Fibroblast of lung (primary cell): ENCODE results near the gene ZNF805. TPM values are rescaled to one million over a fixed set of nuclear protein-coding genes. Genes with fewer than 3 reads are reported as not detected.
"Not testable (repeated sequence)": the region's sequence is repeated elsewhere in the genome, so short reads cannot be mapped to it uniquely, and the experiment has no call there.

ENCODE experiments used
- DNase-seq, 2 donors: peaks; one replicate each; pipeline versions ENCODE4 v3.0.0 to v3.0.0-alpha.2; 2010; ENCODE audit warnings: low read depth in 2 of 2
- H2AFZ ChIP-seq: 2 replicates; pipeline ENCODE4 v1.5.1; 2012; ENCODE audit warnings: low read length, control low read depth, inconsistent platforms
- H3K27ac ChIP-seq: 2 replicates; pipeline ENCODE4 v1.5.1; 2011; ENCODE audit warnings: low read length, control low read depth; ENCODE audit not compliant: insufficient read depth
- H3K27me3 ChIP-seq: 2 replicates; pipeline ENCODE4 v1.5.1; 2011; ENCODE audit warnings: mild to moderate bottlenecking, low read length; ENCODE audit not compliant: control insufficient read depth, insufficient read depth
- H3K36me3 ChIP-seq: 2 replicates; pipeline ENCODE4 v1.5.1; 2011; ENCODE audit warnings: low read length; ENCODE audit not compliant: control insufficient read depth, insufficient read depth
- H3K4me1 ChIP-seq: 2 replicates; pipeline ENCODE4 v1.5.1; 2011; ENCODE audit warnings: low read length; ENCODE audit not compliant: control insufficient read depth, insufficient read depth; ENCODE audit errors: extremely low read depth
- H3K4me2 ChIP-seq: 2 replicates; pipeline ENCODE4 v1.5.1; 2011; ENCODE audit warnings: low read length, control low read depth; ENCODE audit not compliant: insufficient read depth; ENCODE audit errors: extremely low read depth
- H3K4me3 ChIP-seq, 4 experiments: fragments of 200-600 bp in 1 of 4; sonication (generic) in 1 of 4; replicated peaks in 1 of 4; 2 replicates each; pipeline ENCODE4 v1.5.1; 2011 to 2016; ENCODE audit warnings: low read length in 4 of 4, low read depth in 3 of 4, mild to moderate bottlenecking in 3 of 4, control low read depth in 2 of 4, inconsistent platforms in 1 of 4, mixed read lengths in 1 of 4; ENCODE audit not compliant: insufficient read depth in 1 of 4; ENCODE audit errors: control extremely low read depth in 1 of 4
- H3K79me2 ChIP-seq: 2 replicates; pipeline ENCODE4 v1.5.1; 2012; ENCODE audit warnings: mild to moderate bottlenecking, low read length, inconsistent platforms; ENCODE audit not compliant: control insufficient read depth, insufficient read depth
- H3K9ac ChIP-seq: 2 replicates; pipeline ENCODE4 v1.5.1; 2011; ENCODE audit warnings: mild to moderate bottlenecking, low read length, control low read depth; ENCODE audit not compliant: insufficient read depth
- H3K9me3 ChIP-seq: 2 replicates; pipeline ENCODE4 v1.5.1; 2012; ENCODE audit warnings: low read depth, low read length; ENCODE audit not compliant: control insufficient read depth, insufficient read depth
- H4K20me1 ChIP-seq: 2 replicates; pipeline ENCODE4 v1.5.1; 2011; ENCODE audit warnings: low read length; ENCODE audit not compliant: control insufficient read depth, insufficient read depth; ENCODE audit errors: extremely low read depth
- EZH2 ChIP-seq: IDR thresholded peaks from 2 replicates; pipeline ENCODE4 v1.5.1; 2012; ENCODE audit warnings: low read length, control low read depth, mild to moderate bottlenecking; ENCODE audit errors: missing control alignments
- polyA plus RNA-seq, 2 donors: library from polyadenylated mRNA; depleted of rRNA in 1 of 2; stranded (reverse) in 1 of 2; unstranded in 1 of 2; fragments of >200 nt; gene quantifications; 2 replicates each; pipeline ENCODE4 v1.2.1, GENCODE V29; 2011 to 2012; ENCODE audit warnings: missing spikeins in 1 of 2
- total RNA-seq: library from RNA; depleted of rRNA; stranded (reverse); fragments of >200 nt; gene quantifications from 2 replicates; pipeline ENCODE4 v1.2.1, GENCODE V29; 2014
- TF ChIP-seq, protein P1 (sequence below), 2 donors: IDR thresholded peaks in 1 of 2; conservative IDR thresholded peaks in 1 of 2; 1 replicate in 1 of 2; 2 replicates in 1 of 2; pipeline ENCODE4 v1.5.1; 2011 to 2012; ENCODE audit warnings: low read length in 2 of 2, control low read depth in 1 of 2, inconsistent platforms in 1 of 2, low read depth in 1 of 2, mild to moderate bottlenecking in 1 of 2

The ZNF805 gene
- total and polyA plus RNA-seq, 2 donors (not counting 1 experiment from before 2014, with no cell fraction given) = 8.1 to 40.6 TPM

DNA sequence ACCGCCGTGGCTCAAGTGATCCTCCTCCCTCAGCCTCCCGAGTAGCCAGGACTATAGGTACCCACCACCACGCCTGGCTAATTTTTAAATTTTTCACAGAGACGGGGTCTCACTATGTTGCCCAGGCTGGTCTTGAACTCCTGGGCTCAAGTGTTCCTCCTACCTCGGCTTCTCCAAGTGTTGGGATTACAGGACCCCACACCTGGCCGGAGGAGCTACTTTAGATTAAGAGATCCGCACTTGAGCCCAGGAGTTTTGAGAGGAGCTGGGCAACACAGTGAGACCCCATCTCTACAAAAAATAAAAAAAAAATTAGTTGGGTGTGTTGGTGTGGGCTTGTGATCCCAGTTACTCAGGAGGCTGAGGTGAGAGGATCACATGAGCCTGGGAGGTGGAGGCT is 30.8 kb downstream of the ZNF805 start:
- Histone ChIP-seq H3K9me3 (no peaks in the 10 kb centered on the region), H3K4me2 (no peak overlapping the region), H3K79me2 (no peaks in the 10 kb centered on the region), H2AFZ (no peak overlapping the region), H3K36me3 (no peaks in the 10 kb centered on the region), H3K4me3 (no peak overlapping the region), H4K20me1 (no peaks in the 10 kb centered on the region), H3K4me1 (peaks cover 5% of the 10 kb centered on the region), H3K27ac (no peak overlapping the region), H3K9ac (no peak overlapping the region), H3K27me3 (no peaks in the 10 kb centered on the region)
- no peak for DNase-seq
- no peak for TF ChIP-seq EZH2
- TF ChIP-seq, protein P1, sequence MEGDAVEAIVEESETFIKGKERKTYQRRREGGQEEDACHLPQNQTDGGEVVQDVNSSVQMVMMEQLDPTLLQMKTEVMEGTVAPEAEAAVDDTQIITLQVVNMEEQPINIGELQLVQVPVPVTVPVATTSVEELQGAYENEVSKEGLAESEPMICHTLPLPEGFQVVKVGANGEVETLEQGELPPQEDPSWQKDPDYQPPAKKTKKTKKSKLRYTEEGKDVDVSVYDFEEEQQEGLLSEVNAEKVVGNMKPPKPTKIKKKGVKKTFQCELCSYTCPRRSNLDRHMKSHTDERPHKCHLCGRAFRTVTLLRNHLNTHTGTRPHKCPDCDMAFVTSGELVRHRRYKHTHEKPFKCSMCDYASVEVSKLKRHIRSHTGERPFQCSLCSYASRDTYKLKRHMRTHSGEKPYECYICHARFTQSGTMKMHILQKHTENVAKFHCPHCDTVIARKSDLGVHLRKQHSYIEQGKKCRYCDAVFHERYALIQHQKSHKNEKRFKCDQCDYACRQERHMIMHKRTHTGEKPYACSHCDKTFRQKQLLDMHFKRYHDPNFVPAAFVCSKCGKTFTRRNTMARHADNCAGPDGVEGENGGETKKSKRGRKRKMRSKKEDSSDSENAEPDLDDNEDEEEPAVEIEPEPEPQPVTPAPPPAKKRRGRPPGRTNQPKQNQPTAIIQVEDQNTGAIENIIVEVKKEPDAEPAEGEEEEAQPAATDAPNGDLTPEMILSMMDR (conservative IDR thresholded peaks at IDR 0.05 in 1 of 2, IDR thresholded peaks at IDR 0.05 in 1 of 2; ENCODE audit: low read depth in 1 of 2, low read length in 2 of 2) = no peak

DNA sequence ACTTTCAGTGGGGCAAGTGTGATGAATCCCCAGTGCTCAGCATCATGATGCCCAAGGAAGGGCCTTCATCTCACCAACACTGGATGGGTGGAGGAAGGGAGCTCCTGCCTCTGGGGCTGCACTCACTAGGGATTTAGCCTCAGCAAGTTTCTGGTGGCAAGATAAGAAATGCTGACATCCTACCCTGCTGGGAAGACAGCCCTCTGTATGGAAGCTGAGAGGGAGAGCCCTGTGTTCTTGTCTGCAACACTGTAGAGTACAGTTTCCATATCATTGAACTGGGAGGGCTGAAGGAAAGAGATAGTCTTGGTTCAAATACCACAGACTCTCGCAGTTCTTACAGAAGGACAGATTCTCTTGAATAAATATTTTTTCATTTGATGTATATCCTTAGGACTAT is 32.6 kb downstream of the ZNF805 start:
- no peak overlapping the region for H3K9ac ChIP-seq
- H3K79me2 ChIP-seq = no peaks in the 10 kb centered on the region
- H4K20me1 ChIP-seq = no peaks in the 10 kb centered on the region
- no peak for DNase-seq
- no peak overlapping the region for H2AFZ ChIP-seq
- H3K4me2 ChIP-seq = no peak overlapping the region
- peaks cover 5% of the 10 kb centered on the region for H3K4me1 ChIP-seq
- H3K9me3 ChIP-seq = no peaks in the 10 kb centered on the region
- TF ChIP-seq EZH2 = no peak
- TF ChIP-seq, protein P1 (conservative IDR thresholded peaks at IDR 0.05 in 1 of 2, IDR thresholded peaks at IDR 0.05 in 1 of 2; ENCODE audit: low read depth in 1 of 2, low read length in 2 of 2) = no peak
- no peaks in the 10 kb centered on the region for H3K27me3 ChIP-seq
- H3K27ac ChIP-seq = no peak overlapping the region
- no peak overlapping the region for H3K4me3 ChIP-seq
- H3K36me3 ChIP-seq = no peaks in the 10 kb centered on the region

DNA sequence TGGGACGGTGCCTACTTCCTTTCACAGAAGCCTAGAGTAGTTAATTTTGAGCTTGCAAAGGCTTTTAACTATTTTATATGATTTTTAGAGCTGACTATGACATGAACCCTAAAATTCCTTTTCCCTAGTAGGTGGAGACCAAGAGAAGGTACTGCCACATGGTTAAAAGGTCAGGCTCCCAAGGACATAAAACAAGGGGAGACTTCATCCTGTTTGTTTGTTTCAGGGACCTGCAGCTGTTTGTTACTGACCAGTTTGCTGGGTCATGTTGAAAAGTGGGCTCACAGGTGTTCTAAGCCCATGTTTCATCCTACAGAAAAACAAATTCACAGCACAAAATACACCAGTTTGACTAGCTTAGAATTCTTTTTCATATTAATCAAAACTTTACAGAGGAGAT is 36.0 kb downstream of the ZNF805 start:
- Histone ChIP-seq H3K27me3 (no peaks in the 10 kb centered on the region), H4K20me1 (no peaks in the 10 kb centered on the region), H3K36me3 (no peaks in the 10 kb centered on the region), H3K9ac (no peak overlapping the region), H2AFZ (no peak overlapping the region), H3K4me3 (no peak overlapping the region), H3K79me2 (peaks cover 11% of the 10 kb centered on the region), H3K27ac (no peak overlapping the region), H3K4me2 (no peak overlapping the region), H3K9me3 (no peaks in the 10 kb centered on the region), H3K4me1 (no peaks in the 10 kb centered on the region)
- no peak for DNase-seq
- TF ChIP-seq, protein P1 (conservative IDR thresholded peaks at IDR 0.05 in 1 of 2, IDR thresholded peaks at IDR 0.05 in 1 of 2; ENCODE audit: low read depth in 1 of 2, low read length in 2 of 2) = no peak
- TF ChIP-seq EZH2 = no peak

DNA sequence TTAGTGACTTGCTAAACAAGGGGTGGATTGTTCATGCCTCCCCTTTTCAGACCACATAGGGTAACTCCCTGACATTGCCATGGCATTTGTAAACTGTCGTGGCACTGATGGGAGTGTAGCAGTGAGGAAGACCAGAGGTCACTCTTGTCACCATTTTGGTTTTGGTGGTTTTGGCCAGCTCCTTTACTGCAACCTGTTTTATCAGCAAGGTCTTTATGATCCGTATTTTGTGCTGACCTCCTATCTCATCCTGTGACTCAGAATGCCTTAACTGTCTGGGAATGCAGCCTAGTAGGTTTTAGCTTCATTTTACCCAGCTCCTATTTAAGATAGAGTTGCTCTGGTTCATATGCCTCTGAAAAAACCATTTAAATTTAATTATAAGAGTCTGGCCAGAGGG is 38.0 kb downstream of the ZNF805 start:
- H3K27ac ChIP-seq, H4K20me1 ChIP-seq, H3K9me3 ChIP-seq, H3K4me2 ChIP-seq, H3K4me1 ChIP-seq, H3K36me3 ChIP-seq, H3K27me3 ChIP-seq, H2AFZ ChIP-seq, H3K9ac ChIP-seq, H3K4me3 ChIP-seq: not testable (repeated sequence)
- peak in 1 of 2 donors; percentile 93 for DNase-seq
- H3K79me2 ChIP-seq = peaks cover 31% of the 10 kb centered on the region
